ENCODE data around the gene CDH2.

The CDH2 gene

DNA sequence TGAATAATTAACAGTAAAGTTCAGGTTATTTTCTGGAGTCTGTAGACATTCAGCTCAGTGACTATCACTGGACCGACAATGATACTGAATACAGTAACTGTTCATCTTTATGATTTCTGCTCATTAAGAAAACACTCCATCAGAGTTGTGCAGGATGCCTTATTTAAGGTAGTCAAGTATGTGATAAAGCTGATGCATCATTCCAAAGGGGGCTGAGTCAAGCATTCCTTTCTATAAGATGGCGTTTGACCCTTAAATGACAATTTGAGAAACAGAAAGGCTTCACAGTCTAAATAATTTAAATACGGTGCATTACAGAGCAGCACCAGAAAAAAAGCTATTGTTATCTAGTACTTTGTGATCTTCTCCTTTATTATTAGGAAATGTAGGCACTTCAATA, 131.1 kb downstream of the CDH2 start:
- in situ Hi-C loops (cut with HindIII; ENCODE audit: low sequenced_read_pairs) = no loop called here

- in situ Hi-C loops (cut with HindIII; ENCODE audit: low sequenced_read_pairs) = no loop called here
Observed at GRCh38 chr18:28045176-28045810, 131.6 kb downstream of the CDH2 start.

DNA sequence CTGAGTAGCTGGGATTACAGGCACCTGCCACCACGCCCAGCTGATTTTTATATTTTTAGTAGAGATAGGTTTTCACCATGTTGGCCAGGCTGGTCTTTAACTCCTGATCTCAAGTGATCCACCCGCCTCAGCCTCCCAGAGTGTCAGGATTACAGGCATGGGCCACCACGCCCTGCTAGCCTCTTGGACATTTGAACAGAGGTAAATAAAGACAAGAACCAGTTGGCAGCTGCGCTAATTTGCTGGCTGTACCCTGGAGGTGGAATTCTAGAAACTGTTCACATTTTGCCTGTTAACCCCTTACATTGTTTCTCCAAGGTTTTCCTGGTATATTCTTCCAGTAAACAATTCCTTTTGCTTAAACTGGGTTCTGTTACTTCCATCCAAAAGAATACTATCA, 132.9 kb downstream of the CDH2 start:
- in situ Hi-C loops (cut with HindIII; ENCODE audit: low sequenced_read_pairs) = no loop called here

GRCh38 chr18:28043631-28044030, 133.3 kb downstream of the CDH2 start:
- in situ Hi-C loops (cut with HindIII; ENCODE audit: low sequenced_read_pairs) = no loop called here

GRCh38 chr18:28041366-28041765, 135.6 kb downstream of the CDH2 start:
- in situ Hi-C loops (cut with HindIII; ENCODE audit: low sequenced_read_pairs) = no loop called here

GRCh38 chr18:28040716-28041115, 136.2 kb downstream of the CDH2 start:
- in situ Hi-C loops (cut with HindIII; ENCODE audit: low sequenced_read_pairs) = no loop called here

GRCh38 chr18:28040211-28040610, 136.7 kb downstream of the CDH2 start:
- in situ Hi-C loops (cut with HindIII; ENCODE audit: low sequenced_read_pairs) = no loop called here

GRCh38 chr18:28039691-28040090, 137.2 kb downstream of the CDH2 start:
- in situ Hi-C loops (cut with HindIII; ENCODE audit: low sequenced_read_pairs) = no loop called here

DNA sequence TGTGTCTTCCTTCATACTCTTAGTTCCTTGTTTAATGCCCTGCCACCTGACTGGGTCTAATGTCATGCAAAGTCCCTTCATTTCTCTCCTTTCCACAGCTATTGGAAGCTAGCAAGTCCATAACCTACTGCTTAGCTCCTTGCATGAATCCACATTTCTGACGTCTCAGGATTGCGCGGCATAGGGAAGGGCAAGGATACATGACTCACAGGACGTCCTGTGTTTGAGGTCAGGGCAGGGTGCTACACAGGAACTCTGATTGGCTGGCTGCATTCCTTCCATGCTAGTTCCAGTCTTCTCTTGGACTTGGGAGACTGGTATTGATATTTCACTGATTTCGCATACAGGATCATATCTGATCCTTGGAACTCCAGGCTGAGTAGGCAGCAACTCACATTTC, 137.9 kb downstream of the CDH2 start:
- in situ Hi-C loops (cut with HindIII; ENCODE audit: low sequenced_read_pairs) = no loop called here

DNA sequence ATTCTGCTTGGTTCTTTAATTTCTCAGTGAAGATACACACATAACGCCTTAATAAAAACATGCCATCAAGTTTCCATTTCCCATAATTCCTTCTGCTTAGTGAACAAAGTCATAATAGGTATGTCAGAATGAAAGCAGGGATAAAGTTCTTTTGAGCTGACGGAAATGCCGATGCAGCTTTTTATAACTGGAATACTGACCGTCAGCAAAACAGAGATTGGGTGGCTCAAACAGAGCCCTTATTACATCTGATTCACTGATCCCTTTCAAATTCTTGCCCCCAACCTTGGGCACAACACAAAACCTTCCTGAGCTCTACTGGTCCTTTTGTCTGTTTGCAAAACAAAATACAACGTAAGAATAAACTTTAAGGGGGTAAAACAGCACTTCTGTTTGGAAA, 140.4 kb downstream of the CDH2 start:
- in situ Hi-C loops (cut with HindIII; ENCODE audit: low sequenced_read_pairs) = no loop called here

GRCh38 chr18:28034567-28034966, 142.4 kb downstream of the CDH2 start:
- in situ Hi-C loops (cut with HindIII; ENCODE audit: low sequenced_read_pairs) = no loop called here

- in situ Hi-C loops (cut with HindIII; ENCODE audit: low sequenced_read_pairs) = no loop called here
Observed at GRCh38 chr18:28032177-28032576, 144.8 kb downstream of the CDH2 start.

DNA sequence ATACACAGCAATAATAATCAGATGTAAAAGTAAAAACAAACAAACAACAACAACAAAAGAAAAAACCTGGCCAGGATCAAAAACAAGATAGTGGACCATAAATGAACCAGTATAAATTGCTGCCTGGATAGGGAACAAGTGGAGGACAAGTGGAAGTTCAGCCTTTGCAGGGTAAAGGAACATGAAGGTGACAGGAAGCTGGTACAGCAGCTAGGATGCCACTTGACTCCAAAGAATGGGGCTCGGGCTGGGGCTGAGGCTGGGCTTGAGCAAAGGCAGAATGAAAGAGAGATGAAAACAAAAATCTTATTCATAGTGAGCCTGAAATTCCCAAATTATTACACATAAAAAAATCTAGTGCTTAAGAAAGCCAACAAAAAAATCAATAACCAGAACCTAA, 146.5 kb downstream of the CDH2 start:
- in situ Hi-C loops (cut with HindIII; ENCODE audit: low sequenced_read_pairs) = no loop called here

GRCh38 chr18:28027755-28028154, 149.2 kb downstream of the CDH2 start:
- in situ Hi-C loops (cut with HindIII; ENCODE audit: low sequenced_read_pairs) = no loop called here

- in situ Hi-C loops (cut with HindIII; ENCODE audit: low sequenced_read_pairs) = no loop called here
Observed at GRCh38 chr18:28019425-28020108, 157.4 kb downstream of the CDH2 start.

DNA sequence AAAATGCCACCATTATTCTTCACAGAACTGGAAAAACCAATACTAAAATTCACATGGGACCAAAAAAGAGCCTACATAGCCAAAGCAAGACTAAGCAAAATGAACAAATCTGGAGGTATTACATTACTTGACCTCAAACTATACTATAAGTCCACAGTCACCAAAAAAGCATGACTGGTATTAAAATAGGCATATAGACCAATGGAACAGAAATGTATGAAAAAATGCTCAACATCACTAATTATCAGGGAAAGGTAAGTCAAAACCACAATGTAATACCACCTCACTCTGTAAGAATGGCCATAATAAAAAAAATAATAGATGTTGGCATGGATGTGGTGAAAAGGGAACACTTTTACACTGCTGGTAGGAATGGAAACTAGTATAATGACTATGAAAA, 158.6 kb downstream of the CDH2 start:
- in situ Hi-C loops (cut with HindIII; ENCODE audit: low sequenced_read_pairs) = no loop called here

DNA sequence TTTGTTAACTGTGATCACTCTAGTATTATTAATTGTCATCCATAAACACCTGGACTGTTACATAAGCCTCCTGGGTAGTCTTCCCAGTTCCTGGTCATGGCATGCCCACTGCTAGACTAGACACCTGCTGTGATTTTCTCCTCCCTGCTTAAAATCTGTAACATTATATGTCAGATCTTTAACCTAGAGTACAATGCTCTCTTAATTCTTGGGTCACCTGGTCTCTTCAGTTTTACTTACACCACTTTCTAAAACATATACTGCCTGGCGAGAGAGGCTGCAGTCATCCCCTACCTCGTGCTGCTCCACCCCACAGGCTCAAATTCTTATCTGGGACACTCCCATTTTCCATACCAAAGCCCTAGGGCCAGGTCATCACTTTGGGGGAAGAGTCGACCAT, 161.3 kb downstream of the CDH2 start:
- in situ Hi-C loops (cut with HindIII; ENCODE audit: low sequenced_read_pairs) = no loop called here

- in situ Hi-C loops (cut with HindIII; ENCODE audit: low sequenced_read_pairs) = no loop called here
Observed at GRCh38 chr18:28013066-28013465, 163.9 kb downstream of the CDH2 start.

GRCh38 chr18:28012336-28012735, 164.6 kb downstream of the CDH2 start:
- in situ Hi-C loops (cut with HindIII; ENCODE audit: low sequenced_read_pairs) = no loop called here

GRCh38 chr18:28009589-28009988, 167.3 kb downstream of the CDH2 start:
- in situ Hi-C loops (cut with HindIII; ENCODE audit: low sequenced_read_pairs) = no loop called here

DNA sequence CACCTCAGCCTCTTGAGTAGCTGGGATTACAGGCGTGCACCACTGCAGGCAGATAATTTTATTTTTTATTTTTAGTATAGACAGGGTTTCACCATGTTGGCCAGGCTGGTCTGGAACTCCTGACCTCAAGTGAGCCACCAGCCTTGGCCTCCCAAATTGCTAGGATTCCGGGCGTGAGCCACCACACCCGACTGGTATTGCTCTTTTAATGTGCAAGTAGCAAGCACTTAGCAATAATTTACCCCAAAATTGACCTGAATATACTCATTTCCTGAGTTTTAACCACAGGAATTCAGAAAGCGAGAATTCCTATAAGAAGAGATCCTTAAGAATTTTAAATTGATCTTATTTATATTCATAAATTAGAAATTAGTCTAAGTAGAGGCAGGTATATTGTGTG, 169.1 kb downstream of the CDH2 start:
- in situ Hi-C loops (cut with HindIII; ENCODE audit: low sequenced_read_pairs) = no loop called here

GRCh38 chr18:28005164-28005563, 171.8 kb downstream of the CDH2 start:
- in situ Hi-C loops (cut with HindIII; ENCODE audit: low sequenced_read_pairs) = no loop called here

- in situ Hi-C loops (cut with HindIII; ENCODE audit: low sequenced_read_pairs) = no loop called here
Observed at GRCh38 chr18:28004606-28005005, 172.3 kb downstream of the CDH2 start.
